ENCODE measurements around the gene ZFR.

ZFR gene

GRCh38 chr5:32487424-32487823 lies 42.9 kb upstream of the ZFR start:
- Histone ChIP-seq H4K20me1 (ENCODE audit: low read depth, low read length) (no peaks in the 10 kb centered on the region), H3K9me2 (replicated peaks; ENCODE audit: insufficient read depth, low read length) (no peaks in the 10 kb centered on the region), H3K9ac (ENCODE audit: low read length) (no peak overlapping the region), H3K4me2 (ENCODE audit: low read depth, low read length, poor library complexity, severe bottlenecking) (no peak overlapping the region), H3K9me3 (ENCODE audit: insufficient read depth, low read length) (no peaks in the 10 kb centered on the region), H3K36me3 (ENCODE audit: low read length) (no peaks in the 10 kb centered on the region), H3K27ac (ENCODE audit: low read depth, low read length) (no peak overlapping the region), H2AFZ (ENCODE audit: low read depth, low read length, severe bottlenecking) (no peak overlapping the region), H3K79me2 (ENCODE audit: insufficient read depth, low read length) (no peaks in the 10 kb centered on the region), H3K4me3 (ENCODE audit: insufficient read depth, low read length, poor library complexity, severe bottlenecking) (no peak overlapping the region), H3F3A (ENCODE audit: insufficient read depth) (no peaks in the 10 kb centered on the region), H3K27me3 (ENCODE audit: low read length) (no peaks in the 10 kb centered on the region)
- no peak for TF ChIP-seq EZH2phosphoT487 (conservative IDR thresholded peaks at IDR 0.05; ENCODE audit: low read length)
- TF ChIP-seq CTCF (IDR thresholded peaks at IDR 0.05; ENCODE audit: insufficient read depth, low read length, poor library complexity, severe bottlenecking) = no peak

DNA sequence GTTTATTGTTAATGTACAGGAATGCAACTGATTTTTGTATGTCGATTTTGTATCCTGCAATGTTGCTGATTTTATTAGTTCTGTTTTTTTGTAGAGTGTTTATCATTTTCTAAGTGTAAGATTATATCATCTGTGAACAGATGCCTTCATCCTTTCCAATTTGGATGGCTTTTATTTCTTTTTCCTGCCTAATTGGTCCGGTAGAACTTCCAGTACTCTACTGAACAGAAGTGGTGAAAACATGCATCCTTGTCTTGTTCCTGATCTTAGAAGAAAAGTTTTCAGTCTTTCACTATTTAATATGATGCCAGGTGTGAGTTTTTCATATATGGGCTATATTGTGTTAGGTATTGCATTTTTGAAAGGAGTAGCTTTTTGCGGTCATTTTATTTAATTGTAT lies 42.5 kb upstream of the ZFR start:
- Histone ChIP-seq H4K20me1 (ENCODE audit: low read depth, low read length) (no peaks in the 10 kb centered on the region), H3K4me3 (ENCODE audit: insufficient read depth, low read length, poor library complexity, severe bottlenecking) (no peak overlapping the region), H3K4me2 (ENCODE audit: low read depth, low read length, poor library complexity, severe bottlenecking) (no peak overlapping the region), H2AFZ (ENCODE audit: low read depth, low read length, severe bottlenecking) (no peak overlapping the region), H3K36me3 (ENCODE audit: low read length) (no peaks in the 10 kb centered on the region), H3K9me2 (replicated peaks; ENCODE audit: insufficient read depth, low read length) (no peaks in the 10 kb centered on the region), H3K79me2 (ENCODE audit: insufficient read depth, low read length) (no peaks in the 10 kb centered on the region), H3K9ac (ENCODE audit: low read length) (no peak overlapping the region), H3K9me3 (ENCODE audit: insufficient read depth, low read length) (no peaks in the 10 kb centered on the region), H3K27ac (ENCODE audit: low read depth, low read length) (no peak overlapping the region), H3K27me3 (ENCODE audit: low read length) (no peaks in the 10 kb centered on the region), H3F3A (ENCODE audit: insufficient read depth) (no peaks in the 10 kb centered on the region)
- TF ChIP-seq EZH2phosphoT487 (conservative IDR thresholded peaks at IDR 0.05; ENCODE audit: low read length) (no peak), CTCF (IDR thresholded peaks at IDR 0.05; ENCODE audit: insufficient read depth, low read length, poor library complexity, severe bottlenecking) (no peak)

- Histone ChIP-seq H3K9me3 (ENCODE audit: insufficient read depth, low read length) (no peaks in the 10 kb centered on the region), H3K79me2 (ENCODE audit: insufficient read depth, low read length) (no peaks in the 10 kb centered on the region), H3K4me3 (ENCODE audit: insufficient read depth, low read length, poor library complexity, severe bottlenecking) (no peak overlapping the region), H3K27ac (ENCODE audit: low read depth, low read length) (no peak overlapping the region), H2AFZ (ENCODE audit: low read depth, low read length, severe bottlenecking) (no peak overlapping the region), H3F3A (ENCODE audit: insufficient read depth) (no peaks in the 10 kb centered on the region), H3K9ac (ENCODE audit: low read length) (no peak overlapping the region), H3K9me2 (replicated peaks; ENCODE audit: insufficient read depth, low read length) (no peaks in the 10 kb centered on the region), H3K36me3 (ENCODE audit: low read length) (no peaks in the 10 kb centered on the region), H4K20me1 (ENCODE audit: low read depth, low read length) (no peaks in the 10 kb centered on the region), H3K27me3 (ENCODE audit: low read length) (no peaks in the 10 kb centered on the region), H3K4me2 (ENCODE audit: low read depth, low read length, poor library complexity, severe bottlenecking) (no peak overlapping the region)
- TF ChIP-seq EZH2phosphoT487 (conservative IDR thresholded peaks at IDR 0.05; ENCODE audit: low read length) = no peak
Measured at GRCh38 chr5:32482193-32482592, 37.7 kb upstream of the ZFR start.

DNA sequence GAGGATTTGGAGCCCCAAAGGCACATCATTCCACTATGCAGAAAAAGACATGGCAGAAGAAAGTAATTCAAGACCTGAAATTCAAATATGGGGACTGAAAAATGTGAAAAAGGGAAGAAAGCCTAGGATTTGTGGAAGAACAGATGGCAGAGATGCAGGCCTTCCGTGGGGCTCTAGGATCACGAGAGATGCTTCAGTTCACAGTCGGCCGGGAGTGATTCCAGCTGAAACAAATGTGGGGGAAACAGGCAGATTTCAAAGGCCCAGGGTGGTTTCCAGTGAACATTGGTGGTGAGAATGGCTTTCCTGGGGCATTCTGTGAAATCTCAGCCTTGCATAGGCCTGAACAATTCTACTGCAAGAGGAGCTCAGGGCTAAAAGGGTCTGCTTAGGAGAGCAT lies 34.6 kb upstream of the ZFR start:
- Histone ChIP-seq H3K9me2 (replicated peaks; ENCODE audit: insufficient read depth, low read length) (no peaks in the 10 kb centered on the region), H3K9me3 (ENCODE audit: insufficient read depth, low read length) (no peaks in the 10 kb centered on the region), H3K27me3 (ENCODE audit: low read length) (no peaks in the 10 kb centered on the region), H4K20me1 (ENCODE audit: low read depth, low read length) (no peaks in the 10 kb centered on the region), H3K4me2 (ENCODE audit: low read depth, low read length, poor library complexity, severe bottlenecking) (no peak overlapping the region), H3K36me3 (ENCODE audit: low read length) (no peaks in the 10 kb centered on the region), H3K9ac (ENCODE audit: low read length) (no peak overlapping the region), H3F3A (ENCODE audit: insufficient read depth) (no peaks in the 10 kb centered on the region), H3K27ac (ENCODE audit: low read depth, low read length) (no peak overlapping the region), H2AFZ (ENCODE audit: low read depth, low read length, severe bottlenecking) (no peak overlapping the region), H3K79me2 (ENCODE audit: insufficient read depth, low read length) (no peaks in the 10 kb centered on the region), H3K4me3 (ENCODE audit: insufficient read depth, low read length, poor library complexity, severe bottlenecking) (no peak overlapping the region)
- TF ChIP-seq CTCF (IDR thresholded peaks at IDR 0.05; ENCODE audit: insufficient read depth, low read length, poor library complexity, severe bottlenecking) (no peak), EZH2phosphoT487 (conservative IDR thresholded peaks at IDR 0.05; ENCODE audit: low read length) (no peak)
